K562 (cell line): Measurements from ENCODE around the gene AHCY.

ENCODE experiments used
- SMAD4 ChIP-seq: fragments of 250-450 bp; sonication (Bioruptor Pico); conservative IDR thresholded peaks from 2 replicates; pipeline ENCODE4 v1.8.0; 2021; ENCODE audit warnings: inconsistent platforms, mild to moderate bottlenecking, moderate library complexity
- TAF1 ChIP-seq: IDR thresholded peaks from 2 replicates; pipeline ENCODE4 v1.6.1; 2011; ENCODE audit warnings: mild to moderate bottlenecking, low read length, moderate library complexity; ENCODE audit not compliant: insufficient read depth, control insufficient read depth, severe bottlenecking; ENCODE audit errors: extremely low read depth
- ZNF24 ChIP-seq: fragments of 450-650 bp; IDR thresholded peaks from 2 replicates; pipeline ENCODE4 v1.6.1; 2016
- TF ChIP-seq, protein P1 (sequence below): sonication (generic); formaldehyde crosslinking; IDR thresholded peaks from 2 replicates; pipeline ENCODE4 v1.8.1; 2023; ENCODE audit warnings: mild to moderate bottlenecking, missing genetic modification reagents
- TF ChIP-seq, protein P2 (sequence below): sonication (generic); formaldehyde crosslinking; IDR thresholded peaks from 2 replicates; pipeline ENCODE4 v1.8.1; 2023; ENCODE audit warnings: mild to moderate bottlenecking, missing genetic modification reagents

DNA sequence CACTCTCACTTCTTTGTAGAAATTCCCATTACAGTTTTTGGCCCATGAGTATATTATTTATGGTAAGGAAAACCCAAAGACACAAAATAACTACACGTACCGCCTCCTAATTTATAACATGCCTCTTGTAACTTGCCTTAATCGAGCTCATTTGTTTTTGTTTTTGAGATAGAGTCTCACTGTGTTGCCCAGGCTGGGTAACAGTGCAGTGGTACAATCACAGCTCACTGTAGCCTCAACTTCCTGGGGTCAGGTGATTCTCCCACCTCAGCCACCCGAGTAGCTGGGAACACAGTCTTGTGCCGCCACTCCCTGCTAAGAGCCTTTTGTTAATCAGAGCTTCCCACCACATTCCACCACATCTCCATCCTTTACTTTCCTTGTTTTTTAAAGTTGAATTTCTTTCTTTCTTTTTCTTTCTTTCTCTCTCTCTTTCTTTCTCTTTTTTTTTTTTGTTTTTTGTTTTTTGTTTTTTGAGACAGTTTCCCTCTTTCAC is 46.5 kb downstream of the AHCY start:
- TF ChIP-seq, protein P1, sequence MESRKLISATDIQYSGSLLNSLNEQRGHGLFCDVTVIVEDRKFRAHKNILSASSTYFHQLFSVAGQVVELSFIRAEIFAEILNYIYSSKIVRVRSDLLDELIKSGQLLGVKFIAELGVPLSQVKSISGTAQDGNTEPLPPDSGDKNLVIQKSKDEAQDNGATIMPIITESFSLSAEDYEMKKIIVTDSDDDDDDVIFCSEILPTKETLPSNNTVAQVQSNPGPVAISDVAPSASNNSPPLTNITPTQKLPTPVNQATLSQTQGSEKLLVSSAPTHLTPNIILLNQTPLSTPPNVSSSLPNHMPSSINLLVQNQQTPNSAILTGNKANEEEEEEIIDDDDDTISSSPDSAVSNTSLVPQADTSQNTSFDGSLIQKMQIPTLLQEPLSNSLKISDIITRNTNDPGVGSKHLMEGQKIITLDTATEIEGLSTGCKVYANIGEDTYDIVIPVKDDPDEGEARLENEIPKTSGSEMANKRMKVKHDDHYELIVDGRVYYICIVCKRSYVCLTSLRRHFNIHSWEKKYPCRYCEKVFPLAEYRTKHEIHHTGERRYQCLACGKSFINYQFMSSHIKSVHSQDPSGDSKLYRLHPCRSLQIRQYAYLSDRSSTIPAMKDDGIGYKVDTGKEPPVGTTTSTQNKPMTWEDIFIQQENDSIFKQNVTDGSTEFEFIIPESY, result no peak
- no peak for TF ChIP-seq ZNF24
- TF ChIP-seq, protein P2, sequence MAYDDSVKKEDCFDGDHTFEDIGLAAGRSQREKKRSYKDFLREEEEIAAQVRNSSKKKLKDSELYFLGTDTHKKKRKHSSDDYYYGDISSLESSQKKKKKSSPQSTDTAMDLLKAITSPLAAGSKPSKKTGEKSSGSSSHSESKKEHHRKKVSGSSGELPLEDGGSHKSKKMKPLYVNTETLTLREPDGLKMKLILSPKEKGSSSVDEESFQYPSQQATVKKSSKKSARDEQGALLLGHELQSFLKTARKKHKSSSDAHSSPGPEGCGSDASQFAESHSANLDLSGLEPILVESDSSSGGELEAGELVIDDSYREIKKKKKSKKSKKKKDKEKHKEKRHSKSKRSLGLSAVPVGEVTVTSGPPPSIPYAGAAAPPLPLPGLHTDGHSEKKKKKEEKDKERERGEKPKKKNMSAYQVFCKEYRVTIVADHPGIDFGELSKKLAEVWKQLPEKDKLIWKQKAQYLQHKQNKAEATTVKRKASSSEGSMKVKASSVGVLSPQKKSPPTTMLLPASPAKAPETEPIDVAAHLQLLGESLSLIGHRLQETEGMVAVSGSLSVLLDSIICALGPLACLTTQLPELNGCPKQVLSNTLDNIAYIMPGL (CRISPR knock-in tag), result no peak
- no peak for TF ChIP-seq TAF1
- no peak for TF ChIP-seq SMAD4 (CRISPR knock-in tag)
